HUES64 (cell line): ENCODE results near the gene EXOC6.

Experiments used
- H3K27ac ChIP-seq: 2 replicates; pipeline ENCODE4 v1.7.0; 2013; ENCODE audit warnings: low read depth, low read length, inconsistent platforms
- H3K27me3 ChIP-seq: 2 replicates; pipeline ENCODE4 v1.6.1; 2013; ENCODE audit warnings: mild to moderate bottlenecking, low read length; ENCODE audit not compliant: insufficient read depth
- H3K36me3 ChIP-seq: 2 replicates; pipeline ENCODE4 v1.6.1; 2013; ENCODE audit warnings: mild to moderate bottlenecking, low read length; ENCODE audit not compliant: insufficient read depth
- H3K4me1 ChIP-seq: 2 replicates; pipeline ENCODE4 v1.6.1; 2013; ENCODE audit warnings: mild to moderate bottlenecking, low read length, moderate library complexity; ENCODE audit not compliant: insufficient read depth
- H3K4me3 ChIP-seq: 2 replicates; pipeline ENCODE4 v1.5.1; 2013; ENCODE audit warnings: mild to moderate bottlenecking, low read length, moderate library complexity
- H3K9ac ChIP-seq: 2 replicates; pipeline ENCODE4 v1.6.1; 2013; ENCODE audit warnings: mild to moderate bottlenecking, low read depth, low read length
- H3K9me3 ChIP-seq: 2 replicates; pipeline ENCODE4 v1.6.1; 2013; ENCODE audit warnings: low read depth, low read length; ENCODE audit not compliant: insufficient read depth
- WGBS: fragments of 150-250, 120-280 bp; methylation state at CpG from one replicate; pipeline ENCODE4 v1.1.7; 2013; ENCODE audit warnings: missing lambda C conversion rate; 5-methylcytosine and 5-hydroxymethylcytosine counted together

Gene EXOC6

GRCh38 chr10:93103953-93104352, 255.6 kb downstream of the EXOC6 start:
- no peak overlapping the region for H3K9ac ChIP-seq
- no peaks in the 10 kb centered on the region for H3K9me3 ChIP-seq
- H3K4me1 ChIP-seq, result no peaks in the 10 kb centered on the region
- no peak overlapping the region for H3K4me3 ChIP-seq
- H3K27me3 ChIP-seq, result no peaks in the 10 kb centered on the region
- no peak overlapping the region for H3K27ac ChIP-seq
- no peaks in the 10 kb centered on the region for H3K36me3 ChIP-seq
- no CpG with 5 or more reads among the region's 1 CpG for WGBS

GRCh38 chr10:93106631-93107072, 258.3 kb downstream of the EXOC6 start:
- H3K27ac ChIP-seq, result no peak overlapping the region
- H3K4me3 ChIP-seq, result no peak overlapping the region
- 79% methylated on average over 2 of the region's 2 CpGs for WGBS
- no peaks in the 10 kb centered on the region for H3K4me1 ChIP-seq
- no peaks in the 10 kb centered on the region for H3K9me3 ChIP-seq
- no peak overlapping the region for H3K9ac ChIP-seq
- H3K27me3 ChIP-seq, result no peaks in the 10 kb centered on the region
- H3K36me3 ChIP-seq, result no peaks in the 10 kb centered on the region
